IMR-90 (cell line): Measurements from ENCODE around the gene CES3. TPM values are rescaled to one million over a fixed set of nuclear protein-coding genes. Genes with fewer than 3 reads are reported as not detected.

Source experiments
- ATAC-seq: fragments of 200-7000 bp; cut with Tn5 transposase; 2 replicates; pipeline ENCODE4 v1.9.1; 2020; ENCODE audit warnings: low read depth, mild to moderate bottlenecking, moderate library complexity
- BruUV-seq: library from RNA; stranded (reverse); fragments of 400-500 nt; replicated peaks from 2 replicates; lab custom pipeline; 2021; lab: Mats Ljungman, UMichigan
- CTCF ChIA-PET: fragments of 300-600 bp; formaldehyde crosslinking; extraction: SDS; loops from one replicate; lab custom pipeline; 2021; ENCODE audit warnings: antibody characterized with exemption; lab: Yijun Ruan, JAX
- POLR2A ChIA-PET: fragments of 300-600 bp; sonication (Branson Sonifier 250); formaldehyde crosslinking; loops from one replicate; lab custom pipeline; 2022; ENCODE audit warnings: antibody characterized with exemption; ENCODE audit not compliant: unreplicated experiment; lab: Charles Lee
- DNase-seq: peaks from one replicate; pipeline ENCODE4 v3.0.0; 2013
- H2AFZ ChIP-seq: replicated peaks from 2 replicates; pipeline ENCODE3; 2013; ENCODE audit warnings: low read length, mild to moderate bottlenecking; ENCODE audit not compliant: poor library complexity
- H2AK5ac ChIP-seq: 2 replicates; pipeline ENCODE4 v1.6.1; 2013; ENCODE audit warnings: low read depth, low read length, inconsistent platforms
- H2AK9ac ChIP-seq: replicated peaks from 2 replicates; pipeline ENCODE3; 2013; ENCODE audit warnings: mild to moderate bottlenecking, low read depth, low read length, moderate library complexity; ENCODE audit not compliant: poor library complexity
- H2BK120ac ChIP-seq: 2 replicates; pipeline ENCODE4 v1.6.1; 2013; ENCODE audit warnings: low read depth, low read length, inconsistent platforms
- H2BK15ac ChIP-seq: 3 replicates; pipeline ENCODE4 v1.6.1; 2013; ENCODE audit warnings: low read depth, low read length, inconsistent platforms
- H2BK20ac ChIP-seq: 2 replicates; pipeline ENCODE4 v1.6.1; 2013; ENCODE audit warnings: low read depth, mild to moderate bottlenecking, inconsistent platforms, low read length, moderate library complexity
- H2BK5ac ChIP-seq: 2 replicates; pipeline ENCODE4 v1.6.1; 2013; ENCODE audit warnings: mild to moderate bottlenecking, low read depth, low read length, inconsistent platforms; ENCODE audit not compliant: poor library complexity, severe bottlenecking
- H3K14ac ChIP-seq: replicated peaks from 2 replicates; pipeline ENCODE4 v1.6.1; 2013; ENCODE audit warnings: low read depth, low read length, inconsistent platforms
- H3K18ac ChIP-seq: 2 replicates; pipeline ENCODE4 v1.6.1; 2013; ENCODE audit warnings: low read depth, low read length, control low read depth
- H3K23ac ChIP-seq: 2 replicates; pipeline ENCODE4 v1.6.1; 2013; ENCODE audit warnings: low read depth, low read length, inconsistent platforms
- H3K27ac ChIP-seq: 2 replicates; pipeline ENCODE4 v1.5.1; 2013; ENCODE audit warnings: mild to moderate bottlenecking, control low read depth, low read length; ENCODE audit not compliant: insufficient read depth
- H3K27me3 ChIP-seq: 2 replicates; pipeline ENCODE4 v1.6.1; 2013; ENCODE audit warnings: low read length; ENCODE audit not compliant: control insufficient read depth, insufficient read depth
- H3K36me3 ChIP-seq: 2 replicates; pipeline ENCODE4 v1.6.1; 2013; ENCODE audit warnings: low read length, mixed read lengths; ENCODE audit not compliant: control insufficient read depth, insufficient read depth
- H3K4ac ChIP-seq: 2 replicates; pipeline ENCODE4 v1.6.1; 2013; ENCODE audit warnings: low read depth, low read length, inconsistent platforms
- H3K4me1 ChIP-seq: 2 replicates; pipeline ENCODE4 v1.6.1; 2013; ENCODE audit warnings: low read length, mixed read lengths; ENCODE audit not compliant: control insufficient read depth, insufficient read depth
- H3K4me2 ChIP-seq: 2 replicates; pipeline ENCODE4 v1.6.1; 2013; ENCODE audit warnings: low read depth, mild to moderate bottlenecking, control low read depth, low read length, moderate library complexity
- H3K4me3 ChIP-seq: 2 replicates; pipeline ENCODE4 v1.5.1; 2013; ENCODE audit warnings: low read depth, mild to moderate bottlenecking, control low read depth, low read length, moderate library complexity; ENCODE audit not compliant: insufficient read depth
- H3K56ac ChIP-seq: 2 replicates; pipeline ENCODE4 v1.6.1; 2013; ENCODE audit warnings: low read length, inconsistent platforms; ENCODE audit not compliant: insufficient read depth; ENCODE audit errors: extremely low read depth
- H3K79me1 ChIP-seq, 2 experiments: 2 replicates each; pipeline ENCODE4 v1.6.1; 2013; ENCODE audit warnings: low read length in 2 of 2, inconsistent platforms in 1 of 2, low read depth in 1 of 2
- H3K9ac ChIP-seq: 2 replicates; pipeline ENCODE4 v1.6.1; 2013; ENCODE audit warnings: low read depth, low read length, control low read depth
- H3K9me1 ChIP-seq: 2 replicates; pipeline ENCODE4 v1.6.1; 2013; ENCODE audit warnings: low read length, inconsistent platforms; ENCODE audit not compliant: insufficient read depth
- H3K9me3 ChIP-seq: 2 replicates; pipeline ENCODE4 v1.6.1; 2013; ENCODE audit warnings: low read length; ENCODE audit not compliant: control insufficient read depth, insufficient read depth
- H4K20me1 ChIP-seq: 2 replicates; pipeline ENCODE4 v1.6.1; 2013; ENCODE audit warnings: low read length, inconsistent platforms; ENCODE audit not compliant: insufficient read depth
- H4K5ac ChIP-seq: 2 replicates; pipeline ENCODE4 v1.6.1; 2013; ENCODE audit warnings: mild to moderate bottlenecking, low read depth, low read length, control low read depth
- H4K8ac ChIP-seq, 2 experiments: 2 replicates each; pipeline ENCODE4 v1.6.1; 2013; ENCODE audit warnings: low read depth in 2 of 2, low read length in 2 of 2, control low read depth in 1 of 2, inconsistent platforms in 1 of 2
- H4K91ac ChIP-seq: 2 replicates; pipeline ENCODE4 v1.6.1; 2013; ENCODE audit warnings: low read depth, low read length, inconsistent platforms; ENCODE audit not compliant: insufficient read depth
- BHLHE40 ChIP-seq: fragments of 150-350 bp; IDR thresholded peaks from 2 replicates; pipeline ENCODE4 v1.6.1; 2016; ENCODE audit warnings: mild to moderate bottlenecking, low read depth, low read length
- CEBPB ChIP-seq: IDR thresholded peaks from 2 replicates; pipeline ENCODE4 v1.6.1; 2012; ENCODE audit warnings: low read depth, low read length, improper control_type of control experiment
- MAZ ChIP-seq: IDR thresholded peaks from 2 replicates; pipeline ENCODE4 v1.6.1; 2012; ENCODE audit warnings: low read depth, mild to moderate bottlenecking, low read length, improper control_type of control experiment, moderate library complexity, borderline replicate concordance
- MXI1 ChIP-seq: IDR thresholded peaks from 2 replicates; pipeline ENCODE4 v1.6.1; 2012; ENCODE audit warnings: low read depth, mild to moderate bottlenecking, low read length, moderate library complexity, borderline replicate concordance
- NFE2L2 ChIP-seq: fragments of 150-350 bp; IDR thresholded peaks from 2 replicates; pipeline ENCODE4 v1.6.1; 2016; ENCODE audit warnings: low read depth, mild to moderate bottlenecking, low read length
- RCOR1 ChIP-seq: IDR thresholded peaks from 2 replicates; pipeline ENCODE4 v1.6.1; 2012; ENCODE audit warnings: mild to moderate bottlenecking, low read length, improper control_type of control experiment; ENCODE audit not compliant: insufficient replicate concordance
- RFX5 ChIP-seq: IDR thresholded peaks from 2 replicates; pipeline ENCODE4 v1.8.0; 2012; ENCODE audit warnings: low read depth, mild to moderate bottlenecking, low read length, moderate library complexity
- SMC3 ChIP-seq: fragments of 150-350 bp; IDR thresholded peaks from 2 replicates; pipeline ENCODE4 v1.6.1; 2016; ENCODE audit warnings: low read depth, mild to moderate bottlenecking, antibody characterized with exemption, low read length, moderate library complexity
- WGBS, 2 experiments: methylation state at CpG; one replicate each; pipeline versions ENCODE4 v1.1.5 to v1.1.7; 2013; ENCODE audit warnings: missing lambda C conversion rate in 2 of 2; ENCODE audit not compliant: insufficient read length in 1 of 2; ENCODE audit errors: extremely low coverage in 2 of 2; 5-methylcytosine and 5-hydroxymethylcytosine counted together
- dilution Hi-C: fragments of 300-500 bp; cut with HindIII; formaldehyde crosslinking; loops from one replicate; pipeline ENCODE4 v1.14.3; 2018; ENCODE audit warnings: low sequenced_read_pairs; ENCODE audit not compliant: unreplicated experiment
- in situ Hi-C: fragments of 300-500 bp; cut with MboI; formaldehyde crosslinking; loops from 3 replicates; pipeline ENCODE4 v1.14.3; 2019; ENCODE audit warnings: low sequenced_read_pairs, inconsistent platforms, mixed read lengths
- intact Hi-C: fragments of 100-400 bp; cut with micrococcal nuclease; formaldehyde crosslinking; loops from 2 replicates; pipeline ENCODE4 v1.10.0; 2022
- polyA plus RNA-seq, 3 experiments: library from polyadenylated mRNA; depleted of rRNA; stranded (reverse); fragments of >200 nt; gene quantifications; 2 replicates each; pipeline ENCODE4 v1.2.3, GENCODE V29; 2012; ENCODE audit warnings: low replicate concordance in 1 of 3
- total RNA-seq: library from RNA; depleted of rRNA; stranded (reverse); fragments of >200 nt; gene quantifications from 2 replicates; pipeline ENCODE4 v1.2.3, GENCODE V29; 2012
- TF ChIP-seq, protein P1 (sequence below): conservative IDR thresholded peaks from 2 replicates; pipeline ENCODE4 v1.5.1; 2012; ENCODE audit warnings: mild to moderate bottlenecking, low read depth, low read length, improper control_type of control experiment
- TF ChIP-seq, protein P2 (sequence below): fragments of 150-350 bp; IDR thresholded peaks from 2 replicates; pipeline ENCODE4 v1.6.1; 2016; ENCODE audit warnings: low read depth, mild to moderate bottlenecking, low read length, moderate library complexity, borderline replicate concordance
- TF ChIP-seq, protein P3 (sequence below): fragments of 150-350 bp; IDR thresholded peaks from 2 replicates; pipeline ENCODE4 v1.6.1; 2017; ENCODE audit warnings: mild to moderate bottlenecking, antibody characterized with exemption, low read length, low read depth

The CES3 gene
- total and polyA plus RNA-seq, 2 of the 4 experiments (the other 2 are of a cell fraction), result 0.03 TPM; not detected in 1

DNA sequence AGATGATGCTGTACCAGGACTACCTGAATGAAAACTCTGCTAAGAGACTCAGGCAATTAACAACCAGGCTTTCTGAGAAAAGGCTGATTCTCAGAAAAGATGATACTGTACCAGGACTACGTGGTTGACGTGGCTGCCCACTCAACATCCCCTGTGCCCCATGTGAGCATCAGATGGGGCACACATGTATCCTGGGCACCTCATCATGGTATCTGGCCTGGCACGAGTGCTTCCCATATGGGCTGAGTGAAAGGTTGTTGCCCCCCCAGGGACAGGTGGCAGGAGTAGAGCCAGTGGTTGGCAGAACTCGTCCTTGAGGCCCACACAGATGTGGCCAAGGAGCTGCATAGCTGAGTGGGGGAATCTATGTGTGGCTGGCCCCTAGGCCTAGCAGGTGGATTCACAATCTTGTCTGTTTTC is 23.8 kb downstream of the CES3 start:
- Histone ChIP-seq H3K4me3 (no peak overlapping the region), H2AK9ac (peak overlapping the region; percentile 5), H3K23ac (no peak overlapping the region), H4K5ac (no peak overlapping the region), H3K56ac (no peak overlapping the region), H3K14ac (no peak overlapping the region), H2BK15ac (no peak overlapping the region), H3K9me1 (peaks cover 4% of the 10 kb centered on the region; the same call in 1 of the 2 replicates), H3K4me2 (no peak overlapping the region), H4K8ac (no peak overlapping the region), H4K20me1 (no peaks in the 10 kb centered on the region), H2AFZ (no peak overlapping the region), H4K91ac (no peak overlapping the region), H3K36me3 (no peaks in the 10 kb centered on the region), H3K18ac (no peak overlapping the region), H3K9ac (no peak overlapping the region), H3K27me3 (no peaks in the 10 kb centered on the region), H2BK20ac (no peak overlapping the region), H3K79me1 (no peaks in the 10 kb centered on the region), H2AK5ac (no peak overlapping the region), H3K4me1 (peaks cover 4% of the 10 kb centered on the region), H3K27ac (no peak overlapping the region), H2BK5ac (no peak overlapping the region), H2BK120ac (no peak overlapping the region), H3K9me3 (no peaks in the 10 kb centered on the region), H3K4ac (no peak overlapping the region)
- ChIA-PET POLR2A (no interaction called here), CTCF (no interaction called here)
- no TSS peak for BruUV-seq
- in situ Hi-C loops, result no loop called here
- TF ChIP-seq BHLHE40 (no peak), CEBPB (no peak), SMC3 (no peak), MAZ (no peak), RFX5 (no peak), NFE2L2 (no peak), RCOR1 (no peak), MXI1 (no peak)
- TF ChIP-seq, protein P1, sequence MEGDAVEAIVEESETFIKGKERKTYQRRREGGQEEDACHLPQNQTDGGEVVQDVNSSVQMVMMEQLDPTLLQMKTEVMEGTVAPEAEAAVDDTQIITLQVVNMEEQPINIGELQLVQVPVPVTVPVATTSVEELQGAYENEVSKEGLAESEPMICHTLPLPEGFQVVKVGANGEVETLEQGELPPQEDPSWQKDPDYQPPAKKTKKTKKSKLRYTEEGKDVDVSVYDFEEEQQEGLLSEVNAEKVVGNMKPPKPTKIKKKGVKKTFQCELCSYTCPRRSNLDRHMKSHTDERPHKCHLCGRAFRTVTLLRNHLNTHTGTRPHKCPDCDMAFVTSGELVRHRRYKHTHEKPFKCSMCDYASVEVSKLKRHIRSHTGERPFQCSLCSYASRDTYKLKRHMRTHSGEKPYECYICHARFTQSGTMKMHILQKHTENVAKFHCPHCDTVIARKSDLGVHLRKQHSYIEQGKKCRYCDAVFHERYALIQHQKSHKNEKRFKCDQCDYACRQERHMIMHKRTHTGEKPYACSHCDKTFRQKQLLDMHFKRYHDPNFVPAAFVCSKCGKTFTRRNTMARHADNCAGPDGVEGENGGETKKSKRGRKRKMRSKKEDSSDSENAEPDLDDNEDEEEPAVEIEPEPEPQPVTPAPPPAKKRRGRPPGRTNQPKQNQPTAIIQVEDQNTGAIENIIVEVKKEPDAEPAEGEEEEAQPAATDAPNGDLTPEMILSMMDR, result no peak
- TF ChIP-seq, protein P2, sequence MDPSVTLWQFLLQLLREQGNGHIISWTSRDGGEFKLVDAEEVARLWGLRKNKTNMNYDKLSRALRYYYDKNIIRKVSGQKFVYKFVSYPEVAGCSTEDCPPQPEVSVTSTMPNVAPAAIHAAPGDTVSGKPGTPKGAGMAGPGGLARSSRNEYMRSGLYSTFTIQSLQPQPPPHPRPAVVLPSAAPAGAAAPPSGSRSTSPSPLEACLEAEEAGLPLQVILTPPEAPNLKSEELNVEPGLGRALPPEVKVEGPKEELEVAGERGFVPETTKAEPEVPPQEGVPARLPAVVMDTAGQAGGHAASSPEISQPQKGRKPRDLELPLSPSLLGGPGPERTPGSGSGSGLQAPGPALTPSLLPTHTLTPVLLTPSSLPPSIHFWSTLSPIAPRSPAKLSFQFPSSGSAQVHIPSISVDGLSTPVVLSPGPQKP, result no peak
- TF ChIP-seq, protein P3, sequence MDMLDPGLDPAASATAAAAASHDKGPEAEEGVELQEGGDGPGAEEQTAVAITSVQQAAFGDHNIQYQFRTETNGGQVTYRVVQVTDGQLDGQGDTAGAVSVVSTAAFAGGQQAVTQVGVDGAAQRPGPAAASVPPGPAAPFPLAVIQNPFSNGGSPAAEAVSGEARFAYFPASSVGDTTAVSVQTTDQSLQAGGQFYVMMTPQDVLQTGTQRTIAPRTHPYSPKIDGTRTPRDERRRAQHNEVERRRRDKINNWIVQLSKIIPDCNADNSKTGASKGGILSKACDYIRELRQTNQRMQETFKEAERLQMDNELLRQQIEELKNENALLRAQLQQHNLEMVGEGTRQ, result no peak
- DNase-seq, result no peak
- WGBS, 2 experiments, result 100% methylated on average over 2 of the region's 4 CpGs; no CpG with 5 or more reads in 1 of the 2 experiments
- dilution Hi-C loops, result no loop called here
- intact Hi-C loops, result no loop called here
- no peak for ATAC-seq
